GM23248 (cell line): Measurements from ENCODE around the gene KCND2. TPM values are rescaled to one million over a fixed set of nuclear protein-coding genes. Genes with fewer than 3 reads are reported as not detected.

Experiments used
- DNase-seq: peaks from one replicate; pipeline ENCODE4 v3.0.0-alpha.2; 2015
- H2AFZ ChIP-seq: fragments of 200-600 bp; sonication (generic); 2 replicates; pipeline ENCODE4 v1.6.1; 2016; ENCODE audit warnings: antibody characterized with exemption
- H3F3A ChIP-seq: fragments of 200-600 bp; sonication (generic); 2 replicates; pipeline ENCODE4 v1.6.1; 2016; ENCODE audit warnings: mild to moderate bottlenecking, antibody characterized with exemption, mixed run types; ENCODE audit not compliant: insufficient read depth
- H3K27ac ChIP-seq: fragments of 200-600 bp; sonication (generic); 2 replicates; pipeline ENCODE4 v1.5.1; 2016; ENCODE audit warnings: mild to moderate bottlenecking
- H3K27me3 ChIP-seq: fragments of 200-600 bp; sonication (generic); replicated peaks from 2 replicates; pipeline ENCODE4 v1.6.1; 2016; ENCODE audit warnings: mild to moderate bottlenecking; ENCODE audit not compliant: insufficient read depth
- H3K36me3 ChIP-seq: fragments of 200-600 bp; sonication (generic); 2 replicates; pipeline ENCODE4 v1.6.1; 2016; ENCODE audit warnings: low read depth, mild to moderate bottlenecking
- H3K4me1 ChIP-seq: fragments of 200-600 bp; sonication (generic); 2 replicates; pipeline ENCODE4 v1.6.1; 2016; ENCODE audit warnings: mild to moderate bottlenecking; ENCODE audit not compliant: insufficient read depth
- H3K4me2 ChIP-seq: fragments of 200-600 bp; sonication (generic); one replicate; pipeline ENCODE4 v1.6.1; 2016; ENCODE audit warnings: mild to moderate bottlenecking; ENCODE audit not compliant: unreplicated experiment
- H3K4me3 ChIP-seq: fragments of 200-600 bp; sonication (generic); 2 replicates; pipeline ENCODE4 v1.5.1; 2016; ENCODE audit warnings: mild to moderate bottlenecking
- H3K79me2 ChIP-seq: fragments of 200-600 bp; sonication (generic); 2 replicates; pipeline ENCODE4 v1.6.1; 2016; ENCODE audit warnings: mild to moderate bottlenecking; ENCODE audit not compliant: insufficient read depth
- H3K9ac ChIP-seq: fragments of 200-600 bp; sonication (generic); 2 replicates; pipeline ENCODE4 v1.6.1; 2016; ENCODE audit warnings: mild to moderate bottlenecking
- H3K9me2 ChIP-seq: fragments of 200-600 bp; sonication (generic); 2 replicates; pipeline ENCODE4 v1.6.1; 2016; ENCODE audit warnings: mixed run types, mild to moderate bottlenecking, moderate library complexity; ENCODE audit not compliant: insufficient read depth
- H3K9me3 ChIP-seq: fragments of 200-600 bp; sonication (generic); one replicate; pipeline ENCODE4 v1.6.1; 2017; ENCODE audit warnings: low read depth
- H4K20me1 ChIP-seq: fragments of 200-600 bp; sonication (generic); 2 replicates; pipeline ENCODE4 v1.6.0; 2016; ENCODE audit not compliant: insufficient read depth
- EZH2 ChIP-seq: fragments of 200-600 bp; sonication (generic); IDR thresholded peaks from 2 replicates; pipeline ENCODE4 v1.6.1; 2018; ENCODE audit warnings: antibody characterized with exemption, mild to moderate bottlenecking; ENCODE audit not compliant: insufficient read depth, poor library complexity, severe bottlenecking
- EZH2phosphoT487 ChIP-seq: fragments of 200-600 bp; sonication (generic); IDR thresholded peaks from 2 replicates; pipeline ENCODE4 v1.6.1; 2018; ENCODE audit warnings: antibody characterized with exemption, moderate library complexity, mild to moderate bottlenecking, low read depth; ENCODE audit not compliant: insufficient read depth
- WGBS, 2 experiments: methylation state at CpG; one replicate each; pipeline ENCODE4 v1.1.6; 2015 to 2017; ENCODE audit warnings: low lambda C conversion rate in 2 of 2, low coverage in 1 of 2; ENCODE audit errors: missing lambda C conversion rate in 2 of 2; 5-methylcytosine and 5-hydroxymethylcytosine counted together
- in situ Hi-C: fragments of 300-500 bp; cut with MboI; formaldehyde crosslinking; loops from 2 replicates; pipeline ENCODE4 v1.15.0; 2020
- polyA plus RNA-seq: library from polyadenylated mRNA; unstranded; fragments of >200 nt; fragmentation: Nextera tagmentation; extraction: Ambion mirVana; gene quantifications from 2 replicates; pipeline ENCODE4 v1.2.1, GENCODE V29; 2016
- small RNA-seq: library from RNA; depleted of rRNA; stranded (forward); fragments of <200 nt; gene quantifications from one replicate; pipeline ENCODE3, GENCODE V24; 2014; ENCODE audit warnings: low read depth, low replicate concordance
- total RNA-seq: library from RNA; depleted of rRNA; stranded (reverse); fragments of >200 nt; shearing (Covaris generic); gene quantifications from 2 replicates; pipeline ENCODE4 v1.2.3, GENCODE V29; 2014

The KCND2 gene
- total and polyA plus RNA-seq, 2 experiments from 2014 or later = 0.35 to 1.5 TPM

DNA sequence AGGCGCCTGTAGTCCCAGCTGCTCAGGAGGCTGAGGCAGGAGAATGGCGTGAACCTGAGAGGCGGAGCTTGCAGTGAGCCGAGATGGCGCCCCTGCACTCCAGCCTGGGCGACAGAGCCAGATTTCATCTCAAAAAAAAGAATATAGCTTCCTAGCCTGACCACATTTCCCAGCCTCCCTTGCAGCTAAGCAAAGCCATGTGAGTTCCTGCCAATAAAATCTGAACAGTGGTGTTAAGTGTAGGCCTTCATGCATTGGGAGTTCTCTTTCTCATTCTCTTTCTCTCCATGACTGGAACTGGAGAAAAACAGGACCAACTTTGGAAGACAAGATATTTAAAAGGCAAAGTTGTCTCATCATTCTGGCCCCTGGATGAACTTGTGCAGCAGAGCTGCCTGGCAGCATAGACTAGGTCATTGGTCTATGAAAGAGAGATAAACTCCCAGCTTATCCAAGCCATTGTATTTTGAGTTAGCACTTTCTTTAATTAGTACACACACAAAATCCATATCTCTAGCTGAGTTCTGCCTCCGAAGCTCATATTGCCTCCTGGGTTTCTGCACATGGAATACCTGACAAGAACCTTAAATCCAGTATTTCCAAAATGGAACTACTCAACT is 524.2 kb downstream of the KCND2 start:
- H3K4me2 ChIP-seq = no peak overlapping the region
- in situ Hi-C loops = no loop called here
- no peak overlapping the region for H3K27ac ChIP-seq
- H4K20me1 ChIP-seq = no peaks in the 10 kb centered on the region
- 82 to 89% methylated on average over 7 of the region's 7 CpGs for WGBS, 2 experiments
- H3F3A ChIP-seq = no peaks in the 10 kb centered on the region
- TF ChIP-seq EZH2 (no peak), EZH2phosphoT487 (no peak)
- H3K27me3 ChIP-seq = no peaks in the 10 kb centered on the region
- H3K9me3 ChIP-seq = no peaks in the 10 kb centered on the region
- H3K4me3 ChIP-seq = no peak overlapping the region
- H3K4me1 ChIP-seq = peaks cover 7% of the 10 kb centered on the region; the same call in 1 of the 2 replicates
- H3K9me2 ChIP-seq = no peaks in the 10 kb centered on the region
- no peak overlapping the region for H3K9ac ChIP-seq
- H3K79me2 ChIP-seq = no peaks in the 10 kb centered on the region
- no peak for DNase-seq
- H2AFZ ChIP-seq = no peak overlapping the region
- no peaks in the 10 kb centered on the region for H3K36me3 ChIP-seq

- no peak for DNase-seq
Measured at GRCh38 chr7:120799147-120799546, 526.2 kb downstream of the KCND2 start.

More at GRCh38 chr7:120799147-120799546, 526.2 kb downstream of the KCND2 start:
- Histone ChIP-seq H3K27ac (no peak overlapping the region), H3K79me2 (no peaks in the 10 kb centered on the region), H3K27me3 (no peaks in the 10 kb centered on the region), H3K4me3 (no peak overlapping the region), H4K20me1 (no peaks in the 10 kb centered on the region), H2AFZ (no peak overlapping the region), H3K4me2 (no peak overlapping the region), H3K36me3 (no peaks in the 10 kb centered on the region), H3K9me2 (no peaks in the 10 kb centered on the region), H3K4me1 (peaks cover 4% of the 10 kb centered on the region; the same call in 1 of the 2 replicates), H3K9ac (no peak overlapping the region), H3F3A (no peaks in the 10 kb centered on the region), H3K9me3 (no peaks in the 10 kb centered on the region)
- 49 to 52% methylated on average over 1 of the region's 1 CpG for WGBS, 2 experiments
- in situ Hi-C loops = no loop called here
- TF ChIP-seq EZH2phosphoT487 (no peak), EZH2 (no peak)

Small RNA genes within 50 kb of the gene (small RNA-seq; reads per million reads assigned to genes)
- not detected for gene RNU6-581P
